Activated T-helper 17 cell treated with anti-CD3 and anti-CD28 coated beads, Interleukin-2, amount 50 U/mL, for 72 hours (primary cell): ENCODE measurements around the gene PDE4D. TPM values are rescaled to one million over a fixed set of nuclear protein-coding genes. Genes with fewer than 3 reads are reported as not detected.

ENCODE experiments used
- ATAC-seq: fragments of 150-1000 bp; cut with Tn5 transposase; replicated peaks from 2 replicates; pipeline ENCODE4 v1.10.0; 2021; ENCODE audit warnings: mild to moderate bottlenecking, moderate library complexity
- H3K27ac Mint-ChIP-seq: one replicate; pipeline ENCODE4 v1.8.0; 2022; ENCODE audit warnings: mixed read lengths
- H3K27me3 Mint-ChIP-seq: one replicate; pipeline ENCODE4 v1.8.0; 2022; ENCODE audit warnings: mixed read lengths
- H3K36me3 Mint-ChIP-seq: one replicate; pipeline ENCODE4 v1.8.0; 2022; ENCODE audit warnings: low read depth, mild to moderate bottlenecking, mixed read lengths
- H3K4me1 Mint-ChIP-seq: one replicate; pipeline ENCODE4 v1.8.0; 2022; ENCODE audit warnings: mixed read lengths
- H3K4me3 Mint-ChIP-seq: one replicate; pipeline ENCODE4 v1.8.0; 2022; ENCODE audit warnings: mild to moderate bottlenecking, mixed read lengths
- H3K9me3 Mint-ChIP-seq: one replicate; pipeline ENCODE4 v1.8.0; 2022; ENCODE audit warnings: mixed read lengths
- total RNA-seq, 2 donors: library from RNA; stranded (reverse); gene quantifications; one replicate each; pipeline ENCODE4 v1.2.3, GENCODE V29; 2022

Gene PDE4D
- total RNA-seq, 2 donors from 2014 or later: 68.9 to 125 TPM

DNA sequence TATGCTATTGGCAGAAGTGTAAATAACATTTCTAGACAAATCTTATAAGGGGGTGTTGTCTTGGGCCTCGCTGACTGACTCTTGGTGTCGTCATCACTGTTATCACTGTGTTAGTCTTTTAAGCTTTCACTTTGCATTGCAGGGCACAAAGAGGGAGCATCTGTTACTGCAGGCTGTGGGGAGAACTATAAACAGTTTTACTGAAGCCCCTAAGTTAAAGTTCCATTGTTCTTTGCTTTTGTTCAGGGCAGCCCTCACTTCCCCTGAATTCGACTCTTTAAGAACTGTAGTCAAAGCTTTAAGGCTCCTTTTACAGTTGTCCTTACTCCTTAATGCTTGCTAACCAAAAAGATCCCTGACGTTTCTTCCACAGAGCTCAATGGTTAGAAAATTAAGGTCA, 705.7 kb downstream of the PDE4D start:
- Mint-ChIP-seq H3K4me1 (peaks cover 5% of the 10 kb centered on the region), H3K27ac (no peak overlapping the region), H3K36me3 (no peaks in the 10 kb centered on the region), H3K4me3 (no peak overlapping the region), H3K27me3 (peaks cover 29% of the 10 kb centered on the region), H3K9me3 (no peaks in the 10 kb centered on the region)
- no peak for ATAC-seq

DNA sequence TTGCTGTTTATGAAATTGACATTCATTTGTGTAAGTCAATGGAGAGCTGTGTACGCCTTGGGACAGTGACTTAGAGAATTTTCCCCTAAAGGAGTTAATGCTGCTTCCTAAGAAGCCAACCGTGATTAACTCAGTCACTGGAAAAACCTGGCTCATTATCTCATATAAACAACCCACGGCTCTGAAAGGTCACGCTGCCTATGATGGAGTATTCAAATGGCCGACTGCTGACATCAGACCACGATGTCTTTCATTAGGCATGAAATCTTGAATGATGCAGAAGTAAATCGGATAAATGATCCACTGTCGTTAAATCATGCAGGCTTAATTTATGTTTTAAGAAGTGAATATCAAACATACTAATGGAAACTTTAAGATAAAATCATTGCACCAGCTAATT, 706.9 kb downstream of the PDE4D start:
- peak; percentile 37 for ATAC-seq
- no peak overlapping the region for H3K27ac Mint-ChIP-seq
- no peaks in the 10 kb centered on the region for H3K9me3 Mint-ChIP-seq
- peaks cover 29% of the 10 kb centered on the region for H3K27me3 Mint-ChIP-seq
- no peaks in the 10 kb centered on the region for H3K36me3 Mint-ChIP-seq
- H3K4me1 Mint-ChIP-seq: peaks cover 5% of the 10 kb centered on the region
- no peak overlapping the region for H3K4me3 Mint-ChIP-seq

DNA sequence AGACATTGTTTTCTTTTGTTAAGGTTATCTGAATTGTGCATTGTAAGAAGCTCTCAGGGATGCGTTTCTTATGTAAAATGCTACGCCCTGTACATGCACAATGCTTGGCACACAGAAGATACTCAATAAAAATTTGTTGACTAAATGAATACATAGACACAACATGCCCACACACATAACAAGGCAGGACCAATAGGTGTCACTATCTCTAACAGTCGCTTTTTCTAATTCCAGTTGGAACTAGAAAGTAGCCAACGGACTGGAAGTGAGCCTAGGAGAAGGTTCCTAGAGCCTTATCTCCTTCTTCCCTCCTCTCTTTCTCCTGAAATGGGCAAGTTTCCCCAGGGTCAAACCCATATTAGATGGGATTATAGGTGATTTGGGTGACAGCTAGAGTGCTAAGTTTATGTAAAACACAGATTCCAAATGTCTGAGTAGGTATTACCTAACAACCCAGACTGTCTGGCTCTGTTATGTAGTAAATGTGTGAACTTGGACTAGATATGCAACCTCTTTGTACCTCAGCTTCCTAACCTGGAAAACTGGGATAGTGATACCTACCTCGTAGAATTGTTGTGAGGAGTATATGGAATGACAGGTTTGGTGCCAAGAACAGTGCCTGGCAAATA, 707.7 kb downstream of the PDE4D start:
- H3K9me3 Mint-ChIP-seq: no peaks in the 10 kb centered on the region
- peaks cover 5% of the 10 kb centered on the region for H3K4me1 Mint-ChIP-seq
- ATAC-seq: no peak
- H3K27me3 Mint-ChIP-seq: peaks cover 29% of the 10 kb centered on the region
- H3K4me3 Mint-ChIP-seq: no peak overlapping the region
- no peaks in the 10 kb centered on the region for H3K36me3 Mint-ChIP-seq
- H3K27ac Mint-ChIP-seq: no peak overlapping the region

DNA sequence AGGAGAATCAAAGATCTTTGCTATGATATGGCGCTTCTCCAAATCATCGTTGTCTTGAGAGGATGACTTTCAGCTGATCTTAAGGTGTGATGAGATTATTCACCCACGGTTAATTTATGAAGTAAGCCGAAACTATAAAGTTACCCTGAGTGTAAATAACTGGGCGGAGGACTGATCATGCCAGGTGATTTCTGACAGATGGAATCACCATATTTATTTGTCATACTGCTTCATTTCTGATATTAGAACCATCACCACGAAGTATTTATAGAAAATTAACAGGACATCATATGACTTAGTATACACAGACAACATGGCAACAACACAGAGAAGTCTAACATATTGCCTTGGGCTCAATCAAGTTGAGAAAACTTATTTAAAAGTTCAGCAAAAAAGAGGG, 708.8 kb downstream of the PDE4D start:
- Mint-ChIP-seq H3K27me3 (peaks cover 25% of the 10 kb centered on the region), H3K27ac (no peak overlapping the region), H3K4me1 (peaks cover 5% of the 10 kb centered on the region), H3K9me3 (no peaks in the 10 kb centered on the region), H3K36me3 (no peaks in the 10 kb centered on the region), H3K4me3 (no peak overlapping the region)
- no peak for ATAC-seq

DNA sequence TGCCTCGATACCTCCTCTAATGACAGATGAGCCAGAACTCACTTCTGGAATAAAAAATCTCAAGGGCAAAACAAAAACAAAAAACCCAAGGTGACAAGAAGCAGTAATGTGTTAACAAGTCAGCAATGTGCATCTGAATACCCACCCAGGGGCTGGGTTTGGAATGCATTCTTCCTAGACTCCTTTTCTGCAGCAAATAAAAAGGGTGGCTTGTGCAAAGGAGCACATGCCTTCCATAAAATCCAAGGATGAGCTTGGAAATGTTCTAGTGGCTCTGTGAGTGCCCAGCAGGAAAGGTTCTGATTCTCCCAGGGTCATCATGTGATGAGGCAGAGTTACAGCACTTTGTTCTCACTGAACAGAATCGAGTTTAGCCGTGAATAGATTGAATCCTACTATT, 710.8 kb downstream of the PDE4D start:
- Mint-ChIP-seq H3K27me3 (peaks cover 16% of the 10 kb centered on the region), H3K4me3 (no peak overlapping the region), H3K36me3 (no peaks in the 10 kb centered on the region), H3K4me1 (peaks cover 7% of the 10 kb centered on the region), H3K27ac (no peak overlapping the region), H3K9me3 (no peaks in the 10 kb centered on the region)
- no peak for ATAC-seq

DNA sequence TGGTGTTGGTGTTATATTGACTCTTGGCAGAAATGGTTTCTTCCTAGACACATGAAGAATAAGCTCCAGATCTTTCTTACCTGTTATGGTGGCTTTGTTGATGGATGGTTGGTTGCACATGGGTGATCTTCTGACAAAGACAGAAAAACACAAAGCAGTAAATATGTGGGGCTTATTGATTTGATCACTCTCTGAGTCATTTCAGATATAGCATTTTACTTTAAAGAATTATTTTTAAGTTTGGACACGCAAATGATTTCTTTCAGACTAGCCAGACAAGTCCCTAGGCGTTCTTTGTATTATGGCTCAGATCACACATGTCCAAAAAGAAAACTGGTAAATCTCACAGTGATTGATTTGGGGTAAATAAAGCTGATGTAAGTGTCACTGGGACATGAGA, 713.0 kb downstream of the PDE4D start:
- H3K27ac Mint-ChIP-seq: no peak overlapping the region
- H3K36me3 Mint-ChIP-seq: no peaks in the 10 kb centered on the region
- no peak for ATAC-seq
- H3K4me3 Mint-ChIP-seq: no peak overlapping the region
- H3K4me1 Mint-ChIP-seq: peaks cover 8% of the 10 kb centered on the region
- H3K27me3 Mint-ChIP-seq: peaks cover 13% of the 10 kb centered on the region
- H3K9me3 Mint-ChIP-seq: no peaks in the 10 kb centered on the region

DNA sequence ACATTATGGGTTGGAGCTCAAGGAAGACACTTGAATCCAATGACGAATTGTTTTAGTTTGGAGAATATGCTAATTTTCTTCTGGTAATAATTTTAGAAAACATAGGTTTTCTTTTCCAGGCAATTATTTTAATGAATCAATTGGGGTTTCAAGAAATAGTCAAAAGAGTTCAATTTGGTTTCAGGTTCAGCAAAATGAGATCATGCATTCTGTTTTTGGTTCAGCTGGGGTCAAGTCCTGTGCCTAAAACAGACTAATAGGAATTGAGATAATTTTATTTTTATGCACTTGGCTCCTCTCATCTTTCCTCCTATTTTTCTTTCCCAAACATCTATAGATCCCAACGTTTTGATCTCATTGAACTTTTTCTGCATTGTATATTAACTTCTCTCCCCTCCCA, 713.8 kb downstream of the PDE4D start:
- no peaks in the 10 kb centered on the region for H3K36me3 Mint-ChIP-seq
- peaks cover 8% of the 10 kb centered on the region for H3K4me1 Mint-ChIP-seq
- no peak overlapping the region for H3K4me3 Mint-ChIP-seq
- no peak for ATAC-seq
- H3K27me3 Mint-ChIP-seq: peaks cover 10% of the 10 kb centered on the region
- no peak overlapping the region for H3K27ac Mint-ChIP-seq
- no peaks in the 10 kb centered on the region for H3K9me3 Mint-ChIP-seq

DNA sequence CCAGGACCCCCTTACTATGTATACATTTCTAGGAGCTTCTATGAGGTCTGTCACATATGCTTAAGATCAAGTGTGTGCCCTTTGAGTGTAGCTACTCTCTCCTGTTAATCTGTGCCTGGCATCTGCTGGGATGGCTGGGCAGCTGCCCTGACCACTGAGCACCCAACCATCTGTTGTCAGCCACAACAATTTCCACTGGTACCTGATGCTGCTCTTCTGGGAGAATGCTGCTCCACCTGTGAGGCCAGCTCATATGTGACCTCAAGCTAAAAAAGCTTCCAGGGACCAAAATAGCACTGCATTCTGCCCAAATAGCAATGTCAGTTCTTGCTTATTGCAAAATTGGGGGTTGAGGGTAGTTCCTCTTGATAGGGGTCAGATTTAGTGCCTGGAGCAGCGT, 715.0 kb downstream of the PDE4D start:
- Mint-ChIP-seq H3K4me3 (peak overlapping the region; percentile 36), H3K9me3 (no peaks in the 10 kb centered on the region), H3K4me1 (peaks cover 8% of the 10 kb centered on the region), H3K27me3 (peaks cover 4% of the 10 kb centered on the region), H3K27ac (peak overlapping the region; percentile 75), H3K36me3 (no peaks in the 10 kb centered on the region)
- no peak for ATAC-seq

DNA sequence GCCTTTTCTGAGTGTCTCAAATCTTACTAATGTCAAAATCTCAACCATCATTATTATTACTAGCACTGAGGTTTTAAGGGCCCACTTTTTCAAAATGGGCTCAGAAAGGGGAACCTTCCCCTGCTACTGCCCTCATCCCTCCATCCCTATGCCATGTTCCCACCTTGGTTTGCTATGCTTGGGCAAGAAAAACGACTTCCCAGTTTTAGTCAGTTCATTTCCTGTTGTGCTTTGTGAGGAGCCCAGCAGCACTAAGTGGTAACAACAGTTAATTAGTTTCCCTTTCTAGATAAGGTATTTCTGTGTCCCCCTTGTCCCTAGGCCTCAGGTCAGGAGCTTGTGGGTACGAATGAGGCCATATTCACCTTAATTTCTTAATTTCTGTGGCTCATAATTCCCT, 715.5 kb downstream of the PDE4D start:
- H3K4me3 Mint-ChIP-seq: peak overlapping the region; percentile 36
- peaks cover 8% of the 10 kb centered on the region for H3K4me1 Mint-ChIP-seq
- no peaks in the 10 kb centered on the region for H3K9me3 Mint-ChIP-seq
- peaks cover 2% of the 10 kb centered on the region for H3K27me3 Mint-ChIP-seq
- no peak for ATAC-seq
- no peaks in the 10 kb centered on the region for H3K36me3 Mint-ChIP-seq
- H3K27ac Mint-ChIP-seq: peak overlapping the region; percentile 75

DNA sequence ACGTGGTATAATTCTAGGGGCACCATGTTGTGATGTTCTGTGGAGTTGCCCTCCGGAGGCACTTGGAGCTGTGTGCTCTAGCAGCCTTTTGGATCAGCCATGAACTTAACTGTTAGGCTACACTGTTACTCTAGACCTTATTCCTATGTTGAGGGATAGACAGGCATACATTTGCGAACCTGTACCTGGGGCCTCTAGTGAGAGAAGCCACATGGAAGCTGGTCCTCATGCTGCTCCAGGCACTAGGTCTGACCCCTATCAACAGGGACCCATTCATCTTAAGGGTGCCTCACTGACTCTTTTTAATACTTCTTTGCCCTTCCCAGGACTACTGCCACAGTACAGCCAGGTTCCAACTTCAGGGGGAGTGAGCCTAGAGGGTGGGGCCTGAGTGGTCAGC, 715.9 kb downstream of the PDE4D start:
- Mint-ChIP-seq H3K4me1 (peaks cover 8% of the 10 kb centered on the region), H3K27ac (peak overlapping the region; percentile 75), H3K36me3 (no peaks in the 10 kb centered on the region), H3K4me3 (no peak overlapping the region), H3K27me3 (no peaks in the 10 kb centered on the region), H3K9me3 (no peaks in the 10 kb centered on the region)
- ATAC-seq: no peak

DNA sequence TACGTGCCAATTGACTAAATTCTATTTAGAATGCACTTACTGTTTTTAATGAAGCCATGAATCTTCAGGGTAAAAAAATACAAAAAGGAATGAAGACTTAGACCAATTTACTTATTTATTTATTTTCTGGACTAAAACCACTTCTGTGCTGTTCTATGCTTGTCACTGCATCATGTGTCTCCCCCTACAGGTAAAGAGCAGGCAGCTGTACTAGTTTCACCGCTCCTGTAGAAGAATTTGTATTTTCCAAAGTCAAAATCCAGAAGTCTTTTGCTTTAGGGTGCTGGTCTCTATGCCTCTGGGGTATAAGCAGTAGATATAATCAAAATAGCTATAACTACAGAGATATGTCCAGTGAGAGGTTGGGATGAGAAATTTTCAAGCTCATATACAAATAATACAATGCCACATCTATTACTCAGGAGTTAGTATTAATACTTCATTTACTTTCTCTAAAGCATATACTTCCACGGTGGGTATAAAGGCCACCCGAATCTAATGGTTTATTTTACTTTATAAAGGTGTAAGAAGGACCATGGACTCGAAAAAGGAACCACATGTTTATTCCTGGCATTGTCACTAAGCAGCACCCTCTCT, 719.2 kb downstream of the PDE4D start:
- peak; percentile 90 for ATAC-seq
- no peak overlapping the region for H3K4me3 Mint-ChIP-seq
- H3K36me3 Mint-ChIP-seq: no peaks in the 10 kb centered on the region
- H3K4me1 Mint-ChIP-seq: peaks cover 15% of the 10 kb centered on the region
- H3K9me3 Mint-ChIP-seq: no peaks in the 10 kb centered on the region
- no peak overlapping the region for H3K27ac Mint-ChIP-seq
- H3K27me3 Mint-ChIP-seq: no peaks in the 10 kb centered on the region

DNA sequence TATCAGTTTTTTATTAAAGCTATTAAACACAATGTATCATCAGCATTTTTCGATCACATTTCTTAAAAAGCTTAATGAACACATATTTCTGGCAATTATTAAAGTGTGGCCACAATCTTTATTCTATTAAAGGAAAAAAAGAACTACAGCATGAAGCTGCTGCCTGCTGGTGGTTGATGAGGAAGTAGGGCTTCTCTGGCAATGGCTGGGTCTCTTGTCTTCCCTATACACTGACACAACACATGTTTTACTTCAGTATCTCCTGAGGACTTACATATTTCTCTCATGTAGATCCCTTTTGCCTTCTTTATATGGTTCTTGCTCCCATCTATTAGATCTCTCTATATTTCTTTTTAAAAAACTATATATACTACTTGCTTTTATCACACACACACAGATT, 719.9 kb downstream of the PDE4D start:
- Mint-ChIP-seq H3K36me3 (no peaks in the 10 kb centered on the region), H3K4me1 (peaks cover 15% of the 10 kb centered on the region), H3K27ac (no peak overlapping the region), H3K27me3 (no peaks in the 10 kb centered on the region), H3K4me3 (no peak overlapping the region), H3K9me3 (no peaks in the 10 kb centered on the region)
- peak; percentile 48 for ATAC-seq

DNA sequence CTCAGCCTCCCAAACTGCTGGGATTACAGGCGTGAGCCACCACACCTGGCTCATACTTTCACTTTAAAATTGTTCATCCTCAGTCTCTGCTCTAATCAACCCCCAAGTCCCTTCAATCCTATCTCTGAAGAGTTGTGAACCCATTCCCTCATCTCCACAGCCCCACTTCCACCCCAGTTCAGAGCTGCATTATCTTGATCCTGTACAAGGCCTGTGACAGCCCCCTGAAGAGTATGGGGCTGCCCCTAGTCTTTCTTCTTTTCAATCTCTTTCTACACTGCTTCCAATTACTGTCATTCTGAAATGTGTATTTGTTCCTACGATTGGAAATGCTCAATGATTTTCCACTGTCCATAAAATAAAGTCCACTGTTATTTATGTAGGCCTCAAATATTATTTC, 722.4 kb downstream of the PDE4D start:
- H3K4me1 Mint-ChIP-seq: peaks cover 8% of the 10 kb centered on the region
- H3K36me3 Mint-ChIP-seq: no peaks in the 10 kb centered on the region
- H3K9me3 Mint-ChIP-seq: no peaks in the 10 kb centered on the region
- no peak overlapping the region for H3K27ac Mint-ChIP-seq
- H3K4me3 Mint-ChIP-seq: peak overlapping the region; percentile 12
- no peaks in the 10 kb centered on the region for H3K27me3 Mint-ChIP-seq
- peak; percentile 26 for ATAC-seq

DNA sequence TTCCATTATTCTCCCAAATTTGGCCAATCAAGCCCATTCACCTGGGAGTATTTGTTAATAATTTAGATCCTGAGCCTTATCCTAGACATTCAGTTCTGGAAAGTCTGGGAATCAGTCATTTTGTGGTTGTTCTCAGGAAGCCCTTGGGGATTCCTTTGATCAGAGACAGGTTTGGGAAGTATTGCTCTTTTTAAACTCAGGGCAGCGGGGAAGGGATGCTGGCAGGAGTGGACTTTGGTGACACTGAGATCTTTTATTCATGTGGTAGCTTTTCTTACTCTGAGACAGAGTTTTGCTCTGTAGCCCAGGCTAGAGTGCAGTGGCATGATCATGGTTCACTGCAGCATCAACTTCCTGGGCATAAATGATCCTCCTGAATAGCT, 723.8 kb downstream of the PDE4D start:
- Mint-ChIP-seq H3K27ac (no peak overlapping the region), H3K36me3 (no peaks in the 10 kb centered on the region), H3K27me3 (no peaks in the 10 kb centered on the region), H3K9me3 (no peaks in the 10 kb centered on the region), H3K4me1 (peaks cover 8% of the 10 kb centered on the region), H3K4me3 (no peak overlapping the region)
- ATAC-seq: no peak

DNA sequence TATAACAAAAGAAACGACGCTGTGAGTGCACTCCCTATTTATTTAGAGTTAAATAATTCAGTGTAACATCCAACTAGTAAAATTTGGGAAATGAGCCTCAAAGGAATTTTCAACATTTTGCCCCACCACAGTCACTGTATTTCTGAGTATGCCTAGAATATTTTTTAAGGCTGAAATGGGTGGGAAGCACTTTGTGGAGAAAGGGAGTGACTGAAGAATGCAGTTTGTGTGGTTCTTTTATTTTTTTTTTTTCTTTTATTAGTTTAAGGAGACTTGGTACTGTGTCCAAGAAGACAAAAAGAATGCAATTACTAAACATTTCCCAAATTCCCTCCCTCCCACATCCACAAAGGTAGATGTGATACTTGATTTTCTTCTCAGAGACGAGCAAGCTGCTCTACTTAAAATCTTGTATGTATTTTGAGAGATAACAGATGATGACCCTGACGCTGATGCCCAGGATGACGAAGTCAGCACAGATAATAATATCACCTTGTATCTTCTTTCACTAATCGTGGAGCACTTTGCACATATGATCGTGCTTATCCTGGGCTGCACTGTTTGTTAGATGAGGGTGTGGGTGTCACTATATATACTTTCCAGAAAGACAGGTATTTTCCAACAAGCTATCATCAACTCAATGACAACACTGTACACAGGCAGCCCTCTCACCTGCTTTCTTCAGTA, 724.3 kb downstream of the PDE4D start:
- no peak for ATAC-seq
- Mint-ChIP-seq H3K27me3 (no peaks in the 10 kb centered on the region), H3K36me3 (no peaks in the 10 kb centered on the region), H3K27ac (no peak overlapping the region), H3K4me1 (peaks cover 8% of the 10 kb centered on the region), H3K4me3 (no peak overlapping the region), H3K9me3 (no peaks in the 10 kb centered on the region)
